ENCODE data around the gene PRSS50.
"Not testable (repeated sequence)": the region's sequence is repeated elsewhere in the genome, so short reads cannot be mapped to it uniquely, and the experiment has no call there.

PRSS50 gene

GRCh38 chr3:46717447-46718231 lies at the start of gene PRSS50:
PRSS50 (minus strand) TSS chr3:46717869; CDS start chr3:46717824, 45 bp downstream.
- DNase-seq: peak; percentile 28

- DNase-seq: no peak
Measured at GRCh38 chr3:46764206-46764605, 46.5 kb upstream of the PRSS50 start.

DNA sequence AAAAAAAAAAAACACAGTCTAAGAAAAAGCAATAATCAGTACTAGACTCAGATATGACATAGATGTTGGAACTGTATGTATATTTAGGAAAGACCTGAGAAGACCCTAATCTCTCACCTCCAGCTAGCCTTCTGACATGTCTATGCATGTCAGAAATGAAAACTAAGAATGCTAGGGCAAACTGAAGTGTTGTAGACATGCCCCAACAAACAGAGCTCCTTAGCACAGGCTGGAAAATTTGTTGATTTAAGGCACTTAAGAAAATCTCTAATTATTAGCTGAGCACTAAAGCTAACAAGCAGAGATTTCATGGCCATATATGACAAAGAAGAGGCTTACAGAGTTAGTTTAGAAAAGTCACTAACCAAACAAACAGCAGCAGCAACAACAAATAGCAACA lies 45.5 kb upstream of the PRSS50 start:
- DNase-seq: no peak

DNA sequence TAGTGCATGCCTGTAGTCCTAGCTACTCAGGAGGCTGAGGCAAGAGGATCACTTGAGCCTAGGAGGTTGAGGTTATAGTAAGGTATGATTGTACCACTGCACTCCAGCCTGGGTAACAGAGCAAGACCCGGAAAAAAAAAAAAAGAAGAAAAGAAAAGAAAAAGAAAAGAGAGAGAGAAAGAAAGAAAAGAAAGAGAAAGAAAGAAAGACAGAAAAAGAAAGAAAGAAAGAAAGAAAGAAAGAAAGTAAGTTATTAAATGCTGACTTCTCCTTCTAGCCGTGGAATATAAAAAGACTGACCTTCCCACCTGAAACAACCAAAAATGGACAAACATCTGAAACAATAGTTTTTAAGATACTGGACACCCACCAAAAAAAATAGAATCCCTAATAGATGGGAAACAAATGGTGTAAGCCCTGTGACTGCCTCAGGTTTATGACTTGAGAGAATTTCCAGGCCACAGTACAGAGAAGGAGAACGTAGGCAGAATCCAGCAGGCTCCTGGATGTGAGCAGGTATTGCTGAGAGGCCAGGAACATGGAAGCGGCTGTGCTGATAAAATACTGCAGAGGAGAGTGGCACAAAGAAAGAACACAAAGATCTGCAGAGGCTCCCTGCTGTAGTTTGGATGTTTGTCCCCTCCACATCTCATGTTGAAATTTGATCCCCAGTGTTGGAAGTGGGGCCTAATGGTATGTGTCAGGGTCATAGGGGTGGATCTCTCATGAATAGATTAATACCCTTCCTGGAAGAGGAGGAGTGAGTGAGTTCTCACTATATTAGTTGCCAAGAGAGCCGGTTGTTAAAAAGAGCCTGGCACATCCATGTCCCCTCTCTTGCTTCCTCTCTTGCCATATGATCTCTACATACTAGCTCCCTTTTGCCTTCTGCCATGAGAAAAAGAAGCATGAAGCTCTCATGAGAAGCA lies 41.8 kb upstream of the PRSS50 start:
- DNase-seq: no peak

DNA sequence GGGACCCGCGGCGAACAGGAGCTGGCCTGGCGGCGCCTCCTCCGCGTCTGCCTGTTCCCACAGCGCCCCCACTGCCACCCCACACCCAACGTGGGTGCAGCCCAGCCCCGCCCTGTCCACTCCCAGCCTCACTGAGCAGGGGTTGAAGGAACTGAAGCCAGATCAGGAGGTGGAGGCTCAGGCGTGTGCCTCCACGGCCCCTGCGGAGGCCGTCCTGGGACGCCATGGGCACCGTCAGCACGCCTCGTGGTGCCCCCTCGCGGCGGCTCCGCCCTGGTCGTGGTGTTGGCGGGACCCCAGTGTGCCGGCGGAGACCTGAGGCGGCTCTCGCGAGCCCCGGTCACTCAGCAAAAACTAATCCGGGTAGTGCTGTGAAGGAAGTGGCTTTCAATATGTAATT lies 39.0 kb upstream of the PRSS50 start:
- no peak for DNase-seq

- DNase-seq: no peak
Measured at GRCh38 chr3:46755646-46756045, 38.0 kb upstream of the PRSS50 start.

- DNase-seq: not testable (repeated sequence)
Measured at GRCh38 chr3:46753127-46753526, 35.5 kb upstream of the PRSS50 start.

DNA sequence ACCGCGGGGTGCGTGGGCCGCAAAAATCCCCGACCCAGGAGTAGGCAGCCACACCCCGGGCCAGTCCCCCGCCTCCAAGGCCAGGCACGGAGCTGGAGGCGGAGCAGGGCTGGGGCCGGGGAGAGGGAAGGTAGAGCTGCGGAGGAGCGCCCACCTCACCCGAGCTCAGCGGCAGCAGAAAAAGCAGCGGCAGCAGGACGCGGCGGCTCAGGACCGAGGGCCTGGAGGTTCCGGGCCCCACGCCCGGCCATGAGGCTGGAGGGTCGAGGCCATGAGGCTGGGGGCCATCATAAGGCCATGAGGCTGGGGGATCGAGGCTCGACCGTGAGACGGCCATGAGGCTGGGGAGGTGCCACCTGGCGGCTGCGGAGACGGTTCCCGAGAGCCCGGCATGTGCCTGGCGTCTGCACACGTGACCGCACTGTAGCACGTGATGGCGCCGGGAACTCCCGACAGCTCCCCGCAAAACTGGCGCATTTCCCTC lies 32.9 kb upstream of the PRSS50 start:
- no peak for DNase-seq

- DNase-seq: no peak
Measured at GRCh38 chr3:46749129-46749528, 31.5 kb upstream of the PRSS50 start.

DNA sequence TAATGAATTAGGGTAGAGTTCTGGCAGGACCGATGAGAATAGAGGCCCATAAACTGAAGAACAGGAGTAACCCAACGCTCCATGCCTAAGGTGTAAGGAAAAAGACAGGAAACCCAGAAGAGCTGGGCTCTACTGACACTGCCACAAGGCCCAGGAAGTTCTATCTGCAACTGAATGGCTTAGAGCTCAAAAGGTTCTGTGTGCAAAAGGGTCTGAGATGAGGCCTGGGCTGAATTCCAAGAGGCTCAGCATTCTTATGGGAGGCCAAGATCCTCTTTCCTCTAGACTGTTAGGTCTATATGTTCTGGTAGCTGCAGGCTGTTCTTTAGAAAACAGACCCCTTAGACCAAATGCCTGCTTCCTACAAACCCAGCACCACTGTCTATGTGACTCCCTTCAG lies 30.5 kb upstream of the PRSS50 start:
- no peak for DNase-seq

GRCh38 chr3:46746711-46747110 lies 29.0 kb upstream of the PRSS50 start:
- no peak for DNase-seq

- DNase-seq: no peak
Measured at GRCh38 chr3:46742992-46743585, 25.4 kb upstream of the PRSS50 start.

- DNase-seq: not testable (repeated sequence)
Measured at GRCh38 chr3:46739565-46739964, 21.9 kb upstream of the PRSS50 start.

DNA sequence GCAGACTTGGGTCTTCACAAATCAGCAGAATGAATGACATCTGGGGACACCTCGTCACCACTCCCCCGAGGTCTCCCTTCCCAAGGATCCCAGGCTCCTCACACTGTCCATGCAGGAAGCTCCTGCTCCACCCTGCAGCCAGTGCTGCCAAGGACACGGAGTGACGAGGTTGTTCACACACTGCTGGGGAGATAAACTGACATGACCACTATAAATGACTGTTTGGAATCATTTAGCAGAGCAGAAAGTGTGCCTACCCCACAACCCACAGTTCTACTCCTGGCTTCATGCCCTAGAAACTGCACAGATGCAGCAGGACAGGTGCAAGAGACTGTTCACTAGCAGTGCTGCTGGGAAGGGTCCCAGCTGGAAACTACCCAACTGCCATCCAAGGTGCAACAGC lies 19.7 kb upstream of the PRSS50 start:
- no peak for DNase-seq

- DNase-seq: no peak
Measured at GRCh38 chr3:46736006-46736872, 18.6 kb upstream of the PRSS50 start.

DNA sequence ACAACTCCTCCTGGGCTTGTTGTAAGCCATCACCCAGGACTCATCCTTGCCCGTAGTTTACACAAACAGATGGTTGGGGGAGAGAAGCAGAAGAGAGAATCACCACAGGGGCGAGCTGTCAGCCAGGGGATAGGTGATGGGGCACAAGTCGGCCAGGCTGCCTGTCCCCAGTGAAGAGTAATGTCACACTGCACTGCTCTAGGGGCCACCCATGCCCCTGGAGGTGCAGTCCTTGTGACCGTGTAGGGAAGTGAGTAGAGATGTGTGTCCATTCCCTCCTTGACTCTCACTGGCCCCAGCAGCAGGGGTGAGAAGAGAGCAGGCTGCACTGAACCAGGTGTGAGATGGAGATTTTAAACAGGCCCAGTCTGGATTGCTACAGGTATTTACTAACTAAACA lies 17.1 kb upstream of the PRSS50 start:
- no peak for DNase-seq

- DNase-seq: no peak
Measured at GRCh38 chr3:46733026-46733800, 15.5 kb upstream of the PRSS50 start.

DNA sequence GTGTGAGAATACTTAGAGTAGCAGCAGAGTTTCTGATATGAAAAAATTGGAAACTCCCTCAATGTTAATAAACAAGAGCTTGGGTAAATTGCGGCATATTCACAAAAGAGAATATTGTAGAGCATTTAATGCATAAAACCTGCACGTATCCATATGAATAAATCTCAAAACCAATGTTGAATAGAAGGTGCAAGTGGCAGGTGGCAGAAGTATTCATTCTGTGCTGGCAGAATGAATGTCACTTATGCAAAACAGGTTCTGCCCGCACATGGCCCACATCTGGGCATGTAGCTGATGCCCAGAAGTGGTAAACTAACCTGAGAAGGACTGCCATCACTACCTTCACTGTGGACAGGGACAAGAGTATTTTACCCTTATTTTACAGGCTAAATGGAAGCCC lies 14.1 kb upstream of the PRSS50 start:
- DNase-seq: no peak

- DNase-seq: no peak
Measured at GRCh38 chr3:46730819-46731218, 13.2 kb upstream of the PRSS50 start.

- DNase-seq: no peak
Measured at GRCh38 chr3:46729038-46729437, 11.4 kb upstream of the PRSS50 start.

DNA sequence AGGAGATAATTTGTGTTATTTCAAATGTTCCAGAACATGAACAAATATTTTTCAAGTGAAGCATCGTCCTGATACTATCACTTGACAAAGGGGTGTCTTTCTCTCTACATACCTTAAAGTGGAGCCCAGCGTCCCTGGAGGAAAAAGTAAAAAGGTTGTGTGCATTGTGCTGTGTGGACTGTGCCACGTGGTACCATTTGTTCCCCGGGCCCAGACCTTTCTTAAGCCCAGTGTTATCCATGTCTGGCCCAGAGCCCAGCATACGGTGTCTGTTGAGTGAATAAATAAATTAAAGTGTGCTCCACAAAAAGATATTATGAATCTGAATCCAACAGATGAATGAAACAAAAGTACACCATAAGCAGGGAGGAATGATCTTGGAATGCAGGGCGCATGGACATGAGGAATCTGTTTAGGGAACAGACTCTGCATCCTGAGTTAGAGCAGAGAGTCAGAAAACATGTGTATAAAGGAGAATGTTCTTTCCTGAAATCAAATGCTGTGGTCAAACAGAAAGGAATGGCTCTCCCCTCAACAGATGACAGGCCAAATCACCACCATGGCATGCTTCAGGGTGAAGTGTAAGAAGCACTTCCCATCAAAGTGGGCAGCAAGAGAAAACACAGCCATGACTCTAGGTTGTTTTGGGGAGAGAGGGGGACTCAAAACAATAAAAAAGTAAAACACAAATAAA lies 8.1 kb upstream of the PRSS50 start:
- no peak for DNase-seq
